ENCODE measurements around the gene BLZF1. TPM values are rescaled to one million over a fixed set of nuclear protein-coding genes. Genes with fewer than 3 reads are reported as not detected.
"Not testable (repeated sequence)": the region's sequence is repeated elsewhere in the genome, so short reads cannot be mapped to it uniquely, and the experiment has no call there.

BLZF1 gene
- 6.9 and 8.4 TPM in 2 replicates for total RNA-seq (2014; rRNA removed; shearing (Covaris generic))

DNA sequence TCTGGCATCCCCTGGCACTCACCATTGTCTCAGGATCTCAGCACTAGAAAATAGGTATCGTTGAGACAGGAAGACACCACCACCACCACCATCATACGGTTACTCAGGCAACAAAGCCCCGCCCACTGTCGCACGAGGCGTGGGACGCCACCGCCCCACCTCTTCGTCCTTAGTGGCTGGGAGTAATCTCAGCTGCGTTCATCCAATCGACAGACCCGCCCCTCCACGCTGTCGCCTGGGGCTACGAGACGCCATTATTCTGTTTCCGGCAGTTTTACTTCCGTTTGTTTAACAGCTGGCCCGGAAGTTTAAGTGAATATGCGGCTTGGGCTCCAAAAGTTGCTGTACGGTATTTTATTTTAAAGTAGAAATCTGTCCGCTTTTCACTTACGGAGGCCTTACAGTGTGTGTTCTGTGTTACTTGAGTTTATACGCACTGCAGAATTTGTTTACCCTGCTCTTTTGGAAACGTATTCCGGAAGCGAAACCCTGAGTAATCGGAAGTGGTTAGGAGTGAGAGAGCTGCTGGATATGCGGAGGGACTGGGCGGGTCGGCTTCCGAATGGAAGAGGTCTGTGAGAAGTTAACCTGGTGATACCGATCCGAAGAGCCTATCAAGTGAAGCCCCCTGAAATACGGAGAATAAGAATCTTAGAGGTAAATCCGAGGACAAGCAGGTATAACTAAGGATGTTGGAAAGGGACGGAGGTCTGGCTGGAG lies at the start of gene BLZF1, which contains the start of gene NME7:
Gene BLZF1 (plus strand): TSS at position 510 of the 720 bp plus-strand sequence. CDS start 1,328 bp downstream, outside the sequence.
Gene NME7 (minus strand): TSS at position 112 of the 720 bp plus-strand sequence. CDS start 87 bp downstream, at position 25.
- DNase-seq (ENCODE audit: low spot score): peak; percentile 97

- no peak for DNase-seq (ENCODE audit: low spot score)
These were observed 49.3 kb upstream of the BLZF1 start for GRCh38 chr1:169318536-169319244.

GRCh38 chr1:169321539-169321938 lies 46.5 kb upstream of the BLZF1 start:
- no peak for DNase-seq (ENCODE audit: low spot score)

GRCh38 chr1:169322138-169322537 lies 45.9 kb upstream of the BLZF1 start:
- DNase-seq (ENCODE audit: low spot score): no peak

- no peak for DNase-seq (ENCODE audit: low spot score)
These were observed 42.9 kb upstream of the BLZF1 start for GRCh38 chr1:169325117-169325516.

DNA sequence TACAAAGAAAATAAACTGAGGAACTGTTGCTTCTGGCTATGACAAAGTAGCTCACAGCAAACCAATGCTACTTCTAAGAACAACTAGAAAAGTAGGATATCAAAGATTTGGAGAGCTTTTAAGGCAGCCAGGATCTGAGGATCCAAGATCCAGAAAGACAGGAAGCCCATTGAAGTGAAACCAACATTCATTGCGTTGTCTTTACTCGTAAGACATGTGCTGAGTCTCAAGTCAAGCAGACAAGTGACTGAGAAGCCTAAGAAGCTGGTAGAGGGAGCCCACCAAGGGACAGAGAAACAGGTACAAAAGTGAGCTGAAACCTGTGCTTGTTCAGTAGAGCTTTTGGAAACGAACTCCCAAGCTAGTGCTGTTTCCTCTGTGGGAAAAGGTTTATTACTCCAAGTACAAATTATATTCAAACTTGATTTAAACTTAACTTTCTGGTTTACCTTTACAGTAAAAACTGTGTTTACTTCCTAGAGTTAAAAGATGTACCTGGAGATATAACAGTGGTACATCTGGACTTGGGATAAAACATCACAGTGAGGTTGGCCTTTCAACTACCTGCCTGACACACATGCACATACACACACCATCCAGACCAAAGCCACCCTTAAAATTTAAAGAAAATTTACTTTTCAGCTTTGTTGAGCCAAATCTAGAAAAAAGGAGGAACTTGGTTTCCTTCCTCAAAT lies 41.6 kb upstream of the BLZF1 start:
- no peak for DNase-seq (ENCODE audit: low spot score)

GRCh38 chr1:169326956-169327268 lies 41.1 kb upstream of the BLZF1 start:
- no peak for DNase-seq (ENCODE audit: low spot score)

DNA sequence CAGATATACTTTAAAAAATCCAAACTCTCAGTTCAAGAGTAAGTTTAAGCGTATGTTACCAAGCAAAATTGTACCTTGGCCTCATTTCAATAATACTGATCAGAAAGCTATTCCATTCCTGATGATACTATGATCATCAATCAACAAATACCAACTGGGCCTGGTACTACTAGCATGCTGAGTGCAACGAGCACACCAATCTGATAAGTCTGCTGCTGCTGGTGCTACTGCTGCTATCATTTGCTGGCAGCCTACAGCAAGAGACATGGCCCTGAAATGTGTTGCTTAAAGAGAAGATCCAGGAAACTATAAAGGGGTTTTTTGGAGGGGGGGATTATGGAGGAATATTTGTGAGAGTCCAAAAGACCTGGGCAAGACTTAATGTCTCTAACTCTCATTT lies 40.1 kb upstream of the BLZF1 start:
- no peak for DNase-seq (ENCODE audit: low spot score)

GRCh38 chr1:169329383-169329782 lies 38.6 kb upstream of the BLZF1 start:
- no peak for DNase-seq (ENCODE audit: low spot score)

- no peak for DNase-seq (ENCODE audit: low spot score)
These were observed 37.1 kb upstream of the BLZF1 start for GRCh38 chr1:169330927-169331326.

DNA sequence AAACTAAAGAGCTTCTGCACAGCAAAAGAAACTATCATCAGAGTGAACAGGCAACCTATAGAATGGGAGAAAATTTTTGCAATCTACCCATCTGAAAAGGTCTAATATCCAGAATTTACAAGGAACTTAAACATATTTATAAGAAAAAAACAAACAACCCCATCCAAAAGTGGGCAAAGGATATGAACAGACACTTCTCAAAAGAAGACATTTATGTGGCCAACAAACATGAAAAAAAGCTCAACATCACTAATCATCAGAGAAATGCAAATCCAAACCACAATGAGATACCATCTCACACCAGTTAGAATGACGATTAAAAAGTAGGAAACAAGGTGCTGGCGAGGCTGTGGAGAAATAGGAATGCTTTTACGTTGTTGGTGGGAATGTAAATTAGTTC lies 33.3 kb upstream of the BLZF1 start:
- not testable (repeated sequence) for DNase-seq (ENCODE audit: low spot score)

GRCh38 chr1:169336947-169337715 lies 30.9 kb upstream of the BLZF1 start:
- DNase-seq (ENCODE audit: low spot score): not testable (repeated sequence)

GRCh38 chr1:169338617-169339016 lies 29.4 kb upstream of the BLZF1 start:
- DNase-seq (ENCODE audit: low spot score): no peak

DNA sequence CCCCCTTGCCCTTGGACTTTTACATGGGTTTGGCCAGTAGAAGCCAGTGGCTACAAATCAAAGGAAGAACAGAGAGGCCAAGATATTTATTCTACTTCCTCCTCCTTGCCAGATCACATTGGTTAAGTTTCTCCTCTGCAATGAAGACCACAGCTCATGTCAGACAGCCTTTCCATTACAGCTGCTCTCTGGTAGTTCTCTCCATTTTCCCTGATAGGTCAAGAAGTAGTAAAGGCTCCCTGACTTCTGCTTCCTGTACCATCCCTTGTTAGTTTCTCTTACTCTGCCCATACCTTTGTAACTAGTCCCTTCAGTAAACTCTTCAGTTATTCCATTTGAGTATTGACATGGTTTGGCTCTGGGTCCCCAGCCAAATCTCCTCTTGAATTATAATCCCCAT lies 28.2 kb upstream of the BLZF1 start:
- DNase-seq (ENCODE audit: low spot score): no peak

- no peak for DNase-seq (ENCODE audit: low spot score)
These were observed 27.1 kb upstream of the BLZF1 start for GRCh38 chr1:169340882-169341281.

DNA sequence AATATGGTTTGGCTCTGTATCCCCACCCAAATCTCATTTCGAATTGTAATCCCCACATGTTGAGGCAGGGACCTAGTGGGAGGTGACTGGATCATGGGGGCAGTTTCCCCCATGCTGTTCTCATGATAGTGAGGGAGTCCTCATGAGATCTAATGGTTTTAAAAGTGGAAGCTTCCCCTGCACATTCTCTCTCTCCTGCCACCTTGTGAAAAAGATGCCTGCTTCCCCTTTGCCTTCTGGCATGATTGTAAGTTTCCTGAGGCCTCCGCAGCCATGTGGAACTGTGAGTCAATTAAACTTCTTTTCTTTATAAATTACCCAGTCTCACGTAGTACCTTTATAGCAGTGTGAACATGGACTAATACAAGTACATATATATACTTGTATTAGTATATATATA lies 25.9 kb upstream of the BLZF1 start:
- DNase-seq (ENCODE audit: low spot score): not testable (repeated sequence)

GRCh38 chr1:169345511-169345910 lies 22.5 kb upstream of the BLZF1 start:
- no peak for DNase-seq (ENCODE audit: low spot score)

DNA sequence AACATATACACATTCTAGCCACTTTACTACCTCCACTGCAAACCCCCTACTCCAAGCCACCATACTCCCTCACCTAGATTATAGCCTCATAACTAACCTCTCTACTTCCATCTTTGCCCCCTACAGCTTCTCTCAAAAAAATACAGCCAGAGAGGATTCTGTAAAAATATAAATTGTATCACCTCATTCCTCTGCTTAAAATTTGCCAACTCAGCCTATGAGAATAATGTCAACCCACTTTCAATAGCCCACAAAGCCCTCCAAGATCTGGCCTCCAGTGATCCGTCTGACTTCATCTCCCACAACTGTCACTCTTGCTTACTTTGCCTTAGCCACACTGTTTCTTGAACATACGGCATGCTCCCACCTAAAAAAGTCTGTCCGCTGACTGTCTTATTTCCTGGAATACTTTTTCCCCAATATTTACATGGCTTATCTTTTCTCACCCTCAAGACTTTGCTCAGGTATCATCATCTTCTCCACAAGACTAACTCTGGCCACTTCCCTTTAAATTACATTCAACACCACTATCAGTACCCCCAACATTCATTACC lies 21.9 kb upstream of the BLZF1 start:
- DNase-seq (ENCODE audit: low spot score): no peak

DNA sequence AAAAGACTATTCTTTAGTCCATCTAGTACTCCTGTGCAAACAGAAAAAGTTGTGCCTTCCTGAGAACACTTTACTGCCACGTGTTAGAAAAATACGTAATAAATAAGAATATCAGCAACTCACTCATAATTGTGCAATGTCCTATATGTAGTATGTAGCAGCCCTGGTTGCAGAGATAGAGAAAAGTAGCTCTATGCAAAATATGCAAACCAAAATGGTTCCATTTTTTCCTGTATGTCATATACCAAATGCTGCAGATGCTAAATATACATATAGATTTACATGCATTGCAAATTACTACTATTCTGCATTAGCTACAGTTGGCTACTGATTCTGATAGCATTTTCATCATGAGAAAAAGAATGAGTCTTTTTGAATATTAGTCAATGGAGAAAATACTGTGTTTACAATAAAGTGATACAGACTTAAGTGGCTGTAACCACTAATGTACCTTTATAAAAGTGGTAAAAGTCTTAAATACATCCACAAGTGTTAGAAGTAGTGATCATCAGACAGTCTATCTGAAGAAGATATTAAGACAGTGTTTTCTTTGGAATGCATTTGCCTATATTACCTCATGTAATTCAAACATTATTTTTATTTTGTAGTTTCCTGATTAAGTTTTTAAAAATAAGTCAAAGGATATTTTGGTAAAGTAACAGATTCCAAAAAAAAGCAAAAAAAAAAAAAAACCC lies 20.2 kb upstream of the BLZF1 start:
- DNase-seq (ENCODE audit: low spot score): no peak

- peak; percentile 89 for DNase-seq (ENCODE audit: low spot score)
These were observed 19.5 kb upstream of the BLZF1 start for GRCh38 chr1:169348383-169349036.
